Measurements from ENCODE around the gene CGNL1.

The CGNL1 gene

GRCh38 chr15:57357799-57358198 is 18.5 kb upstream of the CGNL1 start:
- H3K4me1 ChIP-seq (ENCODE audit: control extremely low read depth in 1 of 4, control insufficient read depth in 4 of 4, insufficient read depth in 4 of 4, low read length in 3 of 4), result no peaks in the 10 kb centered on the region
- ChIA-PET CTCF (interaction anchor here (1.4 to 1.6 kb wide), 2 partner anchors 11 to 17 kb away, joined by 3 to 5 read pairs; no protein-coding TSS in a partner anchor), POLR2A (no interaction called here)

DNA sequence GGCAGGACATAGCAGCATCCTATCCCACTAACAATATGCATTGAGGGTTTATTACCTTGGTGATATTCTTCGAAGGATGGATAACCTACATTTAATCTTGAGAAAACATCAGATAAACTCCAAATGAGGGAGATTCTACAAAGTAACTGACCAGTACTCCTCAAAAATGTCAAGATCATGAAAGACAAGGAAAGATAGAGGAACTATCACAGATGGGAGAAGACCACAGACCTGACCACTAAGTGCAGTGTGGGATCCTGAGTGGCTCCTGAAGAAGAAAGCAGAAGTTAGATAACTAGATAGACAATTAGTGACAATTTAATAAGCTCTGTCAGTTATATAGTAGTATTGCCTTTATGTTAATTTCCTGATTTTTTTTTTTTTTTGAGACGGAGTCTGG is 17.7 kb upstream of the CGNL1 start:
- Histone ChIP-seq H3K4me3 (ENCODE audit: control insufficient read depth in 1 of 7, extremely low read depth in 1 of 7, insufficient read depth in 4 of 7, low read depth in 2 of 7, low read length in 6 of 7) (no peak overlapping the region), H3K27ac (ENCODE audit: insufficient read depth in 1 of 2, low read depth in 1 of 2, low read length in 2 of 2, poor library complexity in 1 of 2, severe bottlenecking in 2 of 2) (no peak overlapping the region), H3K27me3 (replicated peaks in 2 of 5; ENCODE audit: control insufficient read depth in 4 of 5, insufficient read depth in 5 of 5, low read length in 4 of 5) (peaks cover 0 to 3% (median 0%) of the 10 kb centered on the region in 5 experiments), H3K4me1 (ENCODE audit: control extremely low read depth in 1 of 4, control insufficient read depth in 4 of 4, insufficient read depth in 4 of 4, low read length in 3 of 4) (peaks cover 0 to under 1% (median 0%) of the 10 kb centered on the region in 4 experiments), H3K36me3 (ENCODE audit: control insufficient read depth in 4 of 4, insufficient read depth in 4 of 4, low read length in 3 of 4) (no peaks in the 10 kb centered on the region), H3K9me3 (ENCODE audit: control extremely low read depth in 1 of 5, control insufficient read depth in 4 of 5, insufficient read depth in 2 of 5, low read depth in 1 of 5, low read length in 4 of 5) (no peaks in the 10 kb centered on the region)
- DNase-seq, result peak in 2 of 3 donors; percentile 53 to 60
- POLR2A ChIA-PET, result no interaction called here
- WGBS (ENCODE audit: insufficient coverage), result no CpG with 5 or more reads among the region's 2 CpGs
- CTCF ChIA-PET, result no interaction called here

More at GRCh38 chr15:57357799-57358198, 18.5 kb upstream of the CGNL1 start:
- DNase-seq, result no peak
- Histone ChIP-seq H3K27me3 (replicated peaks in 2 of 5; ENCODE audit: control insufficient read depth in 4 of 5, insufficient read depth in 5 of 5, low read length in 4 of 5) (peaks cover 0 to 3% (median 0%) of the 10 kb centered on the region in 5 experiments), H3K9me3 (ENCODE audit: control extremely low read depth in 1 of 5, control insufficient read depth in 4 of 5, insufficient read depth in 2 of 5, low read depth in 1 of 5, low read length in 4 of 5) (no peaks in the 10 kb centered on the region), H3K4me3 (ENCODE audit: control insufficient read depth in 1 of 7, extremely low read depth in 1 of 7, insufficient read depth in 4 of 7, low read depth in 2 of 7, low read length in 6 of 7) (no peak overlapping the region), H3K36me3 (ENCODE audit: control insufficient read depth in 4 of 4, insufficient read depth in 4 of 4, low read length in 3 of 4) (no peaks in the 10 kb centered on the region), H3K27ac (ENCODE audit: insufficient read depth in 1 of 2, low read depth in 1 of 2, low read length in 2 of 2, poor library complexity in 1 of 2, severe bottlenecking in 2 of 2) (no peak overlapping the region)
- WGBS (ENCODE audit: insufficient coverage), result no CpG with 5 or more reads among the region's 1 CpG

- no peaks in the 10 kb centered on the region for H3K27me3 ChIP-seq (replicated peaks in 2 of 5; ENCODE audit: control insufficient read depth in 4 of 5, insufficient read depth in 5 of 5, low read length in 4 of 5)
- H3K9me3 ChIP-seq (ENCODE audit: control extremely low read depth in 1 of 5, control insufficient read depth in 4 of 5, insufficient read depth in 2 of 5, low read depth in 1 of 5, low read length in 4 of 5), result no peaks in the 10 kb centered on the region
- CTCF ChIA-PET, result interaction anchor here (1.1 to 2.5 kb wide), 7 partner anchors 8 to 164 kb away, joined by 3 to 13 read pairs (median 7); no protein-coding TSS in a partner anchor
- POLR2A ChIA-PET, result interaction anchor here (0.6 kb wide), 1 partner anchor 22 kb away, joined by 3 read pairs; no protein-coding TSS in a partner anchor
- H3K4me1 ChIP-seq (ENCODE audit: control extremely low read depth in 1 of 4, control insufficient read depth in 4 of 4, insufficient read depth in 4 of 4, low read length in 3 of 4), result peaks cover 4 to 19% (median 16%) of the 10 kb centered on the region in 4 experiments
- no peak overlapping the region for H3K4me3 ChIP-seq (ENCODE audit: control insufficient read depth in 1 of 7, extremely low read depth in 1 of 7, insufficient read depth in 4 of 7, low read depth in 2 of 7, low read length in 6 of 7)
- DNase-seq, result no peak
- no peak overlapping the region for H3K27ac ChIP-seq (ENCODE audit: insufficient read depth in 1 of 2, low read depth in 1 of 2, low read length in 2 of 2, poor library complexity in 1 of 2, severe bottlenecking in 2 of 2)
- no peaks in the 10 kb centered on the region for H3K36me3 ChIP-seq (ENCODE audit: control insufficient read depth in 4 of 4, insufficient read depth in 4 of 4, low read length in 3 of 4)
- no CpG with 5 or more reads among the region's 1 CpG for WGBS (ENCODE audit: insufficient coverage)
These were observed 12.6 kb upstream of the CGNL1 start for GRCh38 chr15:57363661-57364060.

DNA sequence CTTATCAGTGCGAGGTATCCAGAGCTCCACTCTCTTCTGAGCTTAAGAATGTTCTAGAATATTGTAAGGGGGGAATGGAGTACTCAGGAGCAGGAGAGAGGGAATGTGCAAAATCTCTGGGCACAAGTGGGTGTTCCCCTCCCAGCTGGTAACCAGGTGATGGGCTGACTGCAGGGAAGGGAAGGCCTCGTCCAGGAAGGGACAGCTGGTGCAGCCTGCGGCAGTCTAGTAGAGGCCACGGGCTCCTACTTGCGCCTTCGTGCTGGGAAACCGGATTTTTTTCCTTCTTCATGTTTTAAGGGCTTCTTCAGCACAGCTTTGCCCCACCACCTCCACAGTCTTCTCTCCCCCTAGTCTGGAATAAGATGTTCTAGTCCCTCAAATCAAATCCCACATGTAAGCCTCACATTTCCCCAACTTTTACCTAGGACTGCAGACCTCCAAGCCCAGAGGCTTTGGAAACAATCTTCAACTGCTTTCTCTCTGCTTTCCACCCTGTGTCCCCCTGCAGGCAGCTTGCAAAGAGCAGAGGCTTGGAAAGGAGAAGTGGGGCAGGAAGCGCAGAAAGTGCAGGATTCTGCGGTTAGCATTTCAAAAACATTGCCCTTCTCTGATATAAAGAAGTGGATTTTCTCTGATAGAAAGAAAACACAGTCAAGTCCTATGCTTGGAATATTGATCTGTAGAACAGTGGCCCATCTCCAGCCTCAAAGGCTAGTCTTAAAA is 11.9 kb upstream of the CGNL1 start:
- Histone ChIP-seq H3K4me1 (ENCODE audit: control extremely low read depth in 1 of 4, control insufficient read depth in 4 of 4, insufficient read depth in 4 of 4, low read length in 3 of 4) (peaks cover 4 to 19% (median 16%) of the 10 kb centered on the region in 4 experiments), H3K27ac (ENCODE audit: insufficient read depth in 1 of 2, low read depth in 1 of 2, low read length in 2 of 2, poor library complexity in 1 of 2, severe bottlenecking in 2 of 2) (no peak overlapping the region), H3K9me3 (ENCODE audit: control extremely low read depth in 1 of 5, control insufficient read depth in 4 of 5, insufficient read depth in 2 of 5, low read depth in 1 of 5, low read length in 4 of 5) (no peaks in the 10 kb centered on the region), H3K27me3 (replicated peaks in 2 of 5; ENCODE audit: control insufficient read depth in 4 of 5, insufficient read depth in 5 of 5, low read length in 4 of 5) (no peaks in the 10 kb centered on the region), H3K36me3 (ENCODE audit: control insufficient read depth in 4 of 4, insufficient read depth in 4 of 4, low read length in 3 of 4) (no peaks in the 10 kb centered on the region), H3K4me3 (ENCODE audit: control insufficient read depth in 1 of 7, extremely low read depth in 1 of 7, insufficient read depth in 4 of 7, low read depth in 2 of 7, low read length in 6 of 7) (peak overlapping the region in 2 of 7 experiments; percentile 1)
- peak; percentile 68 to 90 (median 87) for DNase-seq
- WGBS (ENCODE audit: insufficient coverage), result 33% methylated on average over 6 of the region's 9 CpGs
- ChIA-PET POLR2A (no interaction called here), CTCF (interaction anchor here (0.7 to 2.5 kb wide), 8 partner anchors 8 to 163 kb away, joined by 3 to 13 read pairs (median 4); no protein-coding TSS in a partner anchor)

DNA sequence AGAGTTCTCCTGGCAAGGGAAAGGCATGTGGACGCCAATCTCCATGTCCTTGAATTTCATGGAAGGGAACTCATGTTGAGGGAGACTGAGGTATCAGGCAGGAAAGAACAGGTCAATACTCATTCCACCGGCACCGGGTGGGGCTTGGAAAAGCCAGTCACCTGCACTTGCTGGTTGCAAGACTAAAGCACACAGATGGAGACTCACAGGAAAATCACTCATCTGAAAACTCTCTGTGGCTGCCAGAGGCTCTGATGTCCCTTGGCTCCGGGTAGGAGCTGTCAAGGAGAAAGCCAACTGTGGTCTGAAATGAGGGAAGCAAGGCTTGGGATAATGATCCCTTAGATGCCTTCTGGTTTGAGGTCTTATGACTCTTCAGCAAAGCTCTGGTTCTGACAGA is 8.7 kb upstream of the CGNL1 start:
- DNase-seq, result no peak
- H3K36me3 ChIP-seq (ENCODE audit: control insufficient read depth in 4 of 4, insufficient read depth in 4 of 4, low read length in 3 of 4), result no peaks in the 10 kb centered on the region
- H3K27me3 ChIP-seq (replicated peaks in 2 of 5; ENCODE audit: control insufficient read depth in 4 of 5, insufficient read depth in 5 of 5, low read length in 4 of 5), result no peaks in the 10 kb centered on the region
- ChIA-PET POLR2A (no interaction called here), CTCF (no interaction called here)
- H3K4me1 ChIP-seq (ENCODE audit: control extremely low read depth in 1 of 4, control insufficient read depth in 4 of 4, insufficient read depth in 4 of 4, low read length in 3 of 4), result peaks cover 4 to 19% (median 16%) of the 10 kb centered on the region in 4 experiments
- WGBS (ENCODE audit: insufficient coverage), result 96% methylated on average over 4 of the region's 4 CpGs
- H3K4me3 ChIP-seq (ENCODE audit: control insufficient read depth in 1 of 7, extremely low read depth in 1 of 7, insufficient read depth in 4 of 7, low read depth in 2 of 7, low read length in 6 of 7), result no peak overlapping the region
- H3K27ac ChIP-seq (ENCODE audit: insufficient read depth in 1 of 2, low read depth in 1 of 2, low read length in 2 of 2, poor library complexity in 1 of 2, severe bottlenecking in 2 of 2), result no peak overlapping the region
- no peaks in the 10 kb centered on the region for H3K9me3 ChIP-seq (ENCODE audit: control extremely low read depth in 1 of 5, control insufficient read depth in 4 of 5, insufficient read depth in 2 of 5, low read depth in 1 of 5, low read length in 4 of 5)

DNA sequence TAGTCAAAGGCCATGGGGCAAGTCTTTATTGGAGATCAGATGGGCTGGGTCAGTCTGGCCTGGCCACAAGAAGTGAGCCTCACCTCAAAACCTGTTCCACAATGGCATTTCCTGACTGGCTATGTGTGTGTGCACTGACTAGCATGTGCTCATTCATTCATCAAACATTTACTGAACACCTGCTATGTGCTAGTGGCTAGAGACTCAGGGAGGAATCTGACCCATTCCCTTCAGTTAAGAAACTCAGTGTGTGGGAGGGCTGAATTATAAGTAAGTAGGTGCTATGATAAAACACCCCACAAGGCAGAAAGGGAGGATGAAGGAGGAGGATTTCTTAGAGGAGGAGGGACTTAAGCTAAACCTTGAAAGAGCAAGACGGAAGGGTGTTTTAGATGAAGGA is 5.4 kb upstream of the CGNL1 start:
- WGBS (ENCODE audit: insufficient coverage), result 100% methylated on average over 1 of the region's 1 CpG
- POLR2A ChIA-PET, result no interaction called here

DNA sequence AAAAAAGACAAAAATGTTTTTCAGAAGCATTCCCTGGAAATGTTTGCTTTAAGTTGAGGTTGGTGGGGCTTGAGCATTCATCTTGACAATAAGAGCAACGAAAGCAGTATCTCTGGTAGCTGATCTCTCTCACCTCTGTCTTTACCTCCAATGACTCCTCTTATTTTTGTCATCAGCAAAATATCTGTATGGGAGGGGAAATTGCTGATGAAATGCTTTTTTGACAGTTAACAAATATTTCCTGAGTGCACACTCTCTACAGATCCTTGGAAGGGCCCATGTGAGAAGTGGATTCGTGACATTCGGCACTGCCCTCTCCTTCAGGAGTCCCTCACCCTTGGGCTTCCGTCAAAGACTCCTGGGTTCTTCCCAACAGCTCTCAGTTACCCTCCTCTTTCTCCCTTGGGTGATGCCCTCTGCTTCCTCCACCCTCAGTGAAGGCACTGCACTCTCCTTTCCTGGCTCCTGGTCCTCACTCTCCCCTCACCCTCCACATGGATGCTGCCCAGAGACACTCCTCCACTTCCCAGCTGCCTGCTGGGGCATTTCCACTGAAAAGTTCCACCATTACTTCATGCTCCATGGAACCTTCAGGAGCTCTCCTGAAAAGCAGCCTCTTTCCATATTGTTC is 2.9 kb upstream of the CGNL1 start:
- 100% methylated on average over 3 of the region's 4 CpGs for WGBS (ENCODE audit: insufficient coverage)
- Histone ChIP-seq H3K4me1 (ENCODE audit: control extremely low read depth in 1 of 4, control insufficient read depth in 4 of 4, insufficient read depth in 4 of 4, low read length in 3 of 4) (peaks cover 0 to 13% (median 10%) of the 10 kb centered on the region in 4 experiments), H3K9me3 (ENCODE audit: control extremely low read depth in 1 of 5, control insufficient read depth in 4 of 5, insufficient read depth in 2 of 5, low read depth in 1 of 5, low read length in 4 of 5) (no peaks in the 10 kb centered on the region), H3K4me3 (ENCODE audit: control insufficient read depth in 1 of 7, extremely low read depth in 1 of 7, insufficient read depth in 4 of 7, low read depth in 2 of 7, low read length in 6 of 7) (no peak overlapping the region), H3K27ac (ENCODE audit: insufficient read depth in 1 of 2, low read depth in 1 of 2, low read length in 2 of 2, poor library complexity in 1 of 2, severe bottlenecking in 2 of 2) (no peak overlapping the region), H3K27me3 (replicated peaks in 2 of 5; ENCODE audit: control insufficient read depth in 4 of 5, insufficient read depth in 5 of 5, low read length in 4 of 5) (peaks cover 6 to 50% (median 27%) of the 10 kb centered on the region in 5 experiments), H3K36me3 (ENCODE audit: control insufficient read depth in 4 of 4, insufficient read depth in 4 of 4, low read length in 3 of 4) (no peaks in the 10 kb centered on the region)
- POLR2A ChIA-PET, result no interaction called here
- CTCF ChIA-PET, result interaction anchor here (1.2 kb wide), 1 partner anchor 8 kb away, joined by 5 read pairs; no protein-coding TSS in a partner anchor
- DNase-seq, result no peak

More for the DNA sequence above, 5.4 kb upstream of the CGNL1 start:
- no peaks in the 10 kb centered on the region for H3K9me3 ChIP-seq (ENCODE audit: control extremely low read depth in 1 of 5, control insufficient read depth in 4 of 5, insufficient read depth in 2 of 5, low read depth in 1 of 5, low read length in 4 of 5)
- CTCF ChIA-PET, result interaction anchor here (0.6 to 1.1 kb wide), 3 partner anchors 25 to 840 kb away, joined by 3 to 4 read pairs (median 4); no protein-coding TSS in a partner anchor
- no peak overlapping the region for H3K4me3 ChIP-seq (ENCODE audit: control insufficient read depth in 1 of 7, extremely low read depth in 1 of 7, insufficient read depth in 4 of 7, low read depth in 2 of 7, low read length in 6 of 7)
- H3K27me3 ChIP-seq (replicated peaks in 2 of 5; ENCODE audit: control insufficient read depth in 4 of 5, insufficient read depth in 5 of 5, low read length in 4 of 5), result peaks cover 3 to 28% (median 11%) of the 10 kb centered on the region in 5 experiments
- H3K27ac ChIP-seq (ENCODE audit: insufficient read depth in 1 of 2, low read depth in 1 of 2, low read length in 2 of 2, poor library complexity in 1 of 2, severe bottlenecking in 2 of 2), result no peak overlapping the region
- H3K36me3 ChIP-seq (ENCODE audit: control insufficient read depth in 4 of 4, insufficient read depth in 4 of 4, low read length in 3 of 4), result no peaks in the 10 kb centered on the region
- peaks cover 0 to under 1% (median under 1%) of the 10 kb centered on the region in 4 experiments for H3K4me1 ChIP-seq (ENCODE audit: control extremely low read depth in 1 of 4, control insufficient read depth in 4 of 4, insufficient read depth in 4 of 4, low read length in 3 of 4)
- DNase-seq, result no peak

Data from common myeloid progenitor, CD34-positive (primary cell).